Measurements from ENCODE around the gene UBE2G2. TPM values are rescaled to one million over a fixed set of nuclear protein-coding genes. Genes with fewer than 3 reads are reported as not detected.

Gene UBE2G2
- total and polyA plus RNA-seq, 2 donors (not counting 3 experiments of a cell fraction or from before 2014, with no cell fraction given) = 95.0 to 114 TPM

GRCh38 chr21:44814498-44815023, 12.9 kb upstream of the UBE2G2 start:
- Histone ChIP-seq H4K20me1 (replicated peaks; ENCODE audit: control insufficient read depth, extremely low read depth, insufficient read depth, low read length) (no peaks in the 10 kb centered on the region), H3K36me3 (ENCODE audit: control insufficient read depth in 2 of 2, extremely low read depth in 1 of 2, insufficient read depth in 2 of 2, low read length in 2 of 2) (peaks cover 2 to 20% of the 10 kb centered on the region in 2 experiments), H3K4me3 (replicated peaks in 1 of 3; ENCODE audit: insufficient read depth in 1 of 3, low read depth in 1 of 3, low read length in 3 of 3) (no peak overlapping the region), H3K4me1 (ENCODE audit: control insufficient read depth, extremely low read depth, insufficient read depth, low read length) (peaks cover 4% of the 10 kb centered on the region), H3K79me2 (ENCODE audit: control insufficient read depth, insufficient read depth, low read length) (peaks cover 72% of the 10 kb centered on the region), H3K4me2 (ENCODE audit: insufficient read depth, low read length) (no peak overlapping the region), H3K27me3 (ENCODE audit: control insufficient read depth in 2 of 2, insufficient read depth in 2 of 2, low read length in 2 of 2) (no peaks in the 10 kb centered on the region), H3K27ac (ENCODE audit: insufficient read depth, low read depth, low read length) (no peak overlapping the region), H3K9me3 (replicated peaks; ENCODE audit: control insufficient read depth, insufficient read depth, low read length) (no peaks in the 10 kb centered on the region), H3K9ac (replicated peaks; ENCODE audit: extremely low read depth, insufficient read depth, low read length) (no peak overlapping the region), H2AFZ (ENCODE audit: low read depth, low read length) (no peak overlapping the region), H3K9me1 (replicated peaks; ENCODE audit: control insufficient read depth, extremely low read depth, insufficient read depth, low read length) (no peaks in the 10 kb centered on the region)
- intact Hi-C loops (cut with micrococcal nuclease) = no loop called here
- POLR2A ChIA-PET = no interaction called here
- dilution Hi-C loops (cut with MboI; ENCODE audit: extremely low pct_ligation_motif_present, low sequenced_read_pairs) = no loop called here
- no peak for TF ChIP-seq POLR2A (IDR thresholded peaks at IDR 0.05; ENCODE audit: low read depth, low read length)
- TF ChIP-seq POLR2AphosphoS5 (IDR thresholded peaks at IDR 0.05; ENCODE audit: insufficient read depth, low read depth, low read length) = no peak
- no peak for TF ChIP-seq JUN (IDR thresholded peaks at IDR 0.05; ENCODE audit: borderline replicate concordance, insufficient read depth, insufficient read length, low read depth)
- no peak for TF ChIP-seq GATA2 (IDR thresholded peaks at IDR 0.05; ENCODE audit: insufficient read depth, insufficient read length, low read depth, low read length)
- no peak for TF ChIP-seq FOS (IDR thresholded peaks at IDR 0.05; ENCODE audit: borderline replicate concordance, insufficient read depth, low read length)
- TF ChIP-seq EZH2 (IDR thresholded peaks at IDR 0.05; ENCODE audit: borderline replicate concordance, low read depth, low read length, severe bottlenecking) = no peak
- no peak for TF ChIP-seq MYC (IDR thresholded peaks at IDR 0.05; ENCODE audit: low read depth, low read length)
- no peak for TF ChIP-seq MAX (IDR thresholded peaks at IDR 0.05; ENCODE audit: insufficient read depth, insufficient read length)
- TF ChIP-seq CTCF (IDR thresholded peaks at IDR 0.05; ENCODE audit: extremely low read depth in 1 of 2, insufficient read depth in 1 of 2, low read depth in 1 of 2, low read length in 2 of 2) = no peak
- no peak for FAIRE-seq
- no TSS peak for BruUV-seq (replicated peaks)
- CTCF ChIA-PET = interaction anchor here (1.3 kb wide), 1 partner anchor 118 kb away, joined by 4 read pairs; no protein-coding TSS in a partner anchor
- no peak for DNase-seq (ENCODE audit: low read depth, low spot score)
